Activated CD4-positive, alpha-beta T cell treated with anti-CD3 and anti-CD28 coated beads, Interleukin-2, amount 50 U/mL, for 48 hours (primary cell): ENCODE measurements around the gene ZNF263.
A peak's percentile ranks its signal among the peaks of the same experiment; 100 is the strongest.
"Not testable (repeated sequence)": the region's sequence is repeated elsewhere in the genome, so short reads cannot be mapped to it uniquely, and the experiment has no call there.

Experiments used
- DNase-seq, 2 experiments: peaks; one replicate each; pipeline ENCODE4 v3.0.0-alpha.2; 2020

The ZNF263 gene

GRCh38 chr16:3268294-3268693 lies 15.0 kb upstream of the ZNF263 start:
- no peak for DNase-seq

- DNase-seq = not testable (repeated sequence)
Measured at GRCh38 chr16:3270718-3271117, 12.6 kb upstream of the ZNF263 start.

GRCh38 chr16:3271281-3271680 lies 12.0 kb upstream of the ZNF263 start:
- not testable (repeated sequence) for DNase-seq

- no peak for DNase-seq
Measured at GRCh38 chr16:3274490-3274889, 8.8 kb upstream of the ZNF263 start.

GRCh38 chr16:3274947-3275346 lies 8.3 kb upstream of the ZNF263 start:
- no peak for DNase-seq

GRCh38 chr16:3276679-3277078 lies 6.6 kb upstream of the ZNF263 start:
- no peak for DNase-seq

GRCh38 chr16:3281222-3281820 lies 2.0 kb upstream of the ZNF263 start:
- DNase-seq = no peak

GRCh38 chr16:3282103-3282729 lies 1.1 kb upstream of the ZNF263 start:
- no peak for DNase-seq

- no peak for DNase-seq
Measured at GRCh38 chr16:3283543-3284447, 504 bp downstream of the ZNF263 start.

- DNase-seq = no peak
Measured at GRCh38 chr16:3285131-3285530, 1.8 kb downstream of the ZNF263 start.

GRCh38 chr16:3289998-3290673 lies 6.8 kb downstream of the ZNF263 start:
- DNase-seq = no peak

- no peak for DNase-seq
Measured at GRCh38 chr16:3292604-3293003, 9.3 kb downstream of the ZNF263 start.

GRCh38 chr16:3295209-3295608 lies 11.9 kb downstream of the ZNF263 start:
- DNase-seq = no peak

- no peak for DNase-seq
Measured at GRCh38 chr16:3295783-3296182, 12.5 kb downstream of the ZNF263 start.

- DNase-seq = no peak
Measured at GRCh38 chr16:3304370-3304769, 21.1 kb downstream of the ZNF263 start.

GRCh38 chr16:3305109-3306068 lies 22.1 kb downstream of the ZNF263 start, which contains the start of the genes TIGD7 and ZNF75A:
TIGD7 (minus strand) TSS chr16:3305430; CDS start chr16:3300614, 4,816 bp downstream.
ZNF75A (plus strand) TSS chr16:3305497; CDS start chr16:3308429, 2,932 bp downstream.
- peak; percentile 80 to 84 for DNase-seq

- no peak for DNase-seq
Measured at GRCh38 chr16:3306078-3306477, 22.8 kb downstream of the ZNF263 start.

- no peak for DNase-seq
Measured at GRCh38 chr16:3311496-3311895, 28.2 kb downstream of the ZNF263 start.

- no peak for DNase-seq
Measured at GRCh38 chr16:3317315-3317999, 34.2 kb downstream of the ZNF263 start.

GRCh38 chr16:3321816-3322215 lies 38.5 kb downstream of the ZNF263 start:
- no peak for DNase-seq

GRCh38 chr16:3327514-3327913 lies 44.2 kb downstream of the ZNF263 start:
- DNase-seq = no peak
